Measurements from ENCODE around the gene ATP11A.

The ATP11A gene

DNA sequence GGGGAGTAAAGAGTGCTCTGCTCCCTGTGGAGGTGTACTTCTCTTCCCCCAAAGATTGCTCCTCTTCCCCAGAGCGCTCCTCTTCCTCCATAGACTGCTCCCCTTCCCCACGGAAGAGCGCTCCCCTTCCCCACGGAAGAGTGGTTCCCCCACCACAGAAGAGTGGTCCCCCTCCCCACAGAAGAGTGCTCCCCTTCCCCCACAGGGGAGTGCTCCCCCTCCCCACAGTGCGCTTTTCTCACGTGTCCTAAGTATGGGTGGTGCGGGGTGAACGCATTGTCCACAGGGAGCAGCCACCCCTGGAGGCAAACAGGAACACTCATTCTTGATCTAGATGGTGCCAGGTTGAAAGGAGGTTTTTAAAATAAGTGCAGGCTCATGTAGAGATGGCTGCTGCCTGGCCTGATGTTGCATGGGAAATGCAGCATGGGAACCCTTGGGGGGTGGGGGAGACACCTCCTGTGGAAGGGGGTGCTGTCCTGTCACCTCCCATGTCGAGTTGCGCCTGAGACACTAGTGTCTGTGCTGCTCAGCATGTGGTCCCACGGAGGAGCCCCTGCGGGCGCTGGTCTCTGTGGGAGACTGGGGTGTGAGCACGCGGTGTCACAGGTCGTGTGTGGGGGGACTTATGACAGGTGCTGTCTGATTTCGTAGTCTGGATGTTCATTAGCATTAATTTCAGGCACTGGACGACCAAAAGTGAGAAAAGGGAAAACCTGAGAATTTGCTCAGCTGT lies 52.2 kb downstream of the ATP11A start:
- no peak for DNase-seq (ENCODE audit: low read depth)

DNA sequence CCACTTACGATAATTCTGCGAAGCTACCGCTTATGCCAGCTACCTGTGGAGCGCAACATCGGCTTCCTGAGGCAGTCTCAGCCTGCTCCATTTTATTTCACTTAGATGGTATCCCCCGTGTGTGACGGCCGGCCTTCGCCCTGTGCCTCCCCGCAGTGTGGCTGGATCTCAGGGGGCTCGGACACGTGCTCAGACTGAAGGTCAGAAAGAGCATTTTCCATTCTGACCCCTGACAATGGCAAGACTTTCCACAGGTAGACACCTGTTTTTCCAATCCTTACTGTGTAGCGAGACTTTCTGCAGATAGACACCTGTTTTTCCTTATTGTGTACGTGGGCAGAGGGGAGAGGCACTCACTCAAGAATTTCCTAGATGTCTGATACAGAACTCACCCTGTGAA lies 52.7 kb downstream of the ATP11A start:
- no peak for DNase-seq (ENCODE audit: low read depth)

DNA sequence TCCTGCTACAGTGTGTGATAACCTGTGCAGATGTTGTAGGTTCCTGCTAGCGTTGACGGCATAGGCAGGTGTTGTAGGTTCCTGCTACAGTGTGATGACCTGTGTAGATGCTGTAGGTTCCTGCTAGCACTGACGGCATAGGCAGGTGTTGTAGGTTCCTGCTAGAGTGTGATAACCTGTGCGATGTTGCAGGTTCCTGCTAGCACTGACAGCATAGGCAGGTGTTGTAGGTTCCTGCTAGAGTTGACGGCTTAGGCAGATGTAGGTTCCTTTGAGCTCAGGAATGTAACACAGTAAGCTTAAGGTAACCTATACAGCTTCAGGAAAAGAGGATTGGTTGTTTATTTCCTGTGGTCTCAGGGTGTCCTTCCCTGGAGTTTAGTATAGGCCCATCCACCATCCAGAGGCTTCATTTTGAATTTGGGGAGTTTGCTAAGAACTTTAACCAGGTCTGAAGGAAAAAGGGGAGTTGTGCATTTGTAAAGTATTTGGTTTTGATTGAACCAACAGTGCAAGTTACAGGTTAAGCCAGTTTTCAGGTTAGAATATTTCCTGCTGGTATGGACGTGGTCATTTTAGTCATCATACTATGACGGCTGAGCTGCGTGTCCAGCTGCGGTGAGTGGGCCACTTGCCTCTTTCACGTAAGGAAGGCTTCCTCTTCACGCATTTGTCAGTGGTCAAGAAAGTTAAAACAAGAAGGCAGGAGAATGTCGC lies 53.8 kb downstream of the ATP11A start:
- DNase-seq (ENCODE audit: low read depth): no peak

DNA sequence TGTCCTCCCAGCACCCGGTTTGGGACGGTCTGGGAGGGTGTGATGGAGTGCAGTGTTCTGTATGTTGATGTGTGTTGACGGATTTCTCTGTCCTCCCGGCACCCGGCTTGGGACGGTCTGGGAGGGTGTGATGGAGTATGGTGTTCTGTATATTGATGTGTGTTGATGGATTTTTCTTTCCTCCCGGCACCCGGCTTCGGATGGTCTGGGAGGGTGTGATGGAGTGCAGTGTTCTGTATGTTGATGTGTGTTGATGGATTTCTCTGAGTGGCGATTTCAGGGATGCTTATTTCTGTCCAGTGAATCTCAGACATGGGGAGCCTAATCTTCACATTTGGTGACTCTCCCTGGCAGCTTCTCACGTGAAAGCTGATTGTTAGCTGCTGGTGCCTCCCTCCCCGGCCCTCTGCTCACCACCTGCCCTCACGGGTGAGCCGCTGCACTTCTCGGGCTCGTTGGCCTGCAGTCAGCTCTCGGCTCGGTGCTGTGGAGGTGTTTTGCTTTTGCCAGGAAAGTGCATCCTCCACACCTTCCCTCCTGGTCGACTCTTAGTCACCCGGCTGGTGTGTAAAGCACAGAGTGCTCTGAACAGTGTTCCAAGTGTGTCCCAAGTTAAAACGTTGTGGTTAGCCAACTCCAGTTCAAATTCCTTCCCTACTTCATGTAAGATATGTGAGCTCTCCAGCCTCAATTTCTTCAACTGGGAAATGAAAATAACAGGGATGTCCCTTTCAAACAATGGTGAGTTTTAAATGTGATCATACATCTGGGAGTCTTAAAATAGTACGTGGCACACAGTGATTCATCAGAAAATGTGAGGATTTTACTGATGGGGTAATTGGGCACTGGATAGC lies 54.6 kb downstream of the ATP11A start:
- DNase-seq (ENCODE audit: low read depth): no peak

DNA sequence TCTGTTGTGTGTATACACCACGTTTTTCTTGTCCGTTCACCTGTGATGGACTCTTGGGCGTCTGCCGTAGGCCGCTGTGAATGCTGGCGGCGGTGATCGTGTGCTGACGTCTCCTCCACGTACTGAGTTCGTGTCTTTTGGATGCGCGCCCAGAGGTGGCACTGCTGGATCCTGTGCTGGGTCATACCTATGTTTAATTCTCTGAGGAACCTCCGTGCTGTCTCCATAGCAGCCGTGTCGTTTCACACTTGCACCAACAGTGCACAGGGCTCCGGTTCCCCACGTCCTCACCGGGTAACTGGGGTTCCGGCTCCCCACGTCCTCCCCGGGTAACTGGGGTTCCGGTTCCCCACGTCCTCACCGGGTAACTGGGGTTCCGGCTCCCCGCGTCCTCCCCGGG lies 56.2 kb downstream of the ATP11A start:
- no peak for DNase-seq (ENCODE audit: low read depth)

DNA sequence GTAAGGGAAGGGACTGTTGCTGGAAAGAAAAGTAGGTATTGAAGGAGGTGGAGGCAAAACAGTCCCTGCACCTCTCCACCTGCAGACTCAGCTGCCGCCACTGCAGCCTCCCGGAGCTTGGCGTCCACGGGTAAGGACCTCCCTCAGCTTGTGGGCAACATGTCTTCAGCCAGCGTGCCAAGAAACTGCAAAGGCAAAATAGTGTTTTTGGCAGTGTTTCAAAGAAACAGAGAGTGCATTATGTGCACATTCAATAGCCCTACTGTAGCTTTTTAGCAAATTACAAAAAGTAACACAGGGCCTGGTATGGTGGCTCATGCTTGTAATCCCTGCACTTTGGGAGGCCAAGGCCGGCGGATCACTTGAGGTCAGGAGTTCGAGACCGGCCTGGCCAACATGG lies 57.4 kb downstream of the ATP11A start:
- no peak for DNase-seq (ENCODE audit: low read depth)

DNA sequence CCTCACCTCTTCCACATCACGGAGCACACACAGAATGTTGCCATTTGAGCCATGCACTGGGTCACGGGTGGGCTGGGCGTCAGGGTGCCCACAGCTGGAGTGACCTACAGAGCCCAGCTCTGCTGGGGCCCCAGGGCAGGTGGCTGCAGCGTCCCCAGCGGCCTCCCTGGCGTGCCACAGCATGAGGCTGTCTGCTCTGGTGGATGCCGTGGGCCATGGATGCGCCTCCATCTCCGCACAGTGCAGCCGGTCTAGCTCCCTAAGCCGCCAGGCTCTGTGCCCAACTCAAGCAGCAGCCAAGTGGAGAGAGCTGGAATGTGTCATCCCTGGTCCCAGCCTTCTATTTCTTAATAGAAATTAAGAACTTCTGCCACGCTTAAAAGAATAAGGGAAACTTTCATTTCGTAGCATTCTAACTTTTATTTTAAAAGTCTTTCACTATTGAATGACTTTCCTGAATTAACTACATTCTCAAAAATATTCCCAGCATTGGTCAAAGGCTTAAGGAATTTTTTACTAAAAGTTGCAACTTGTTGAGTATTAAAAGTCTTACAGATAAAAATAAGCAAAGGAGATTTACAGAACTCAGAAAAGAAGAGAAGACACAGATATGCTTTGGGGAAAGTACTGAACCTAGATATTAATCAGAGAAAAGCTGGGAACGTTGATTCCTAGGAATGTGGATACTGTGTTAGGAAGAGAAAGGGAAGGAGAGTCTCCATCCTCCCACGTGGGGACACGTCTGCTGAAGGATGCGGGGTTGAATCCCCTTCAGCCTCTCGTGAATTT lies 59.3 kb downstream of the ATP11A start:
- no peak for DNase-seq (ENCODE audit: low read depth)

DNA sequence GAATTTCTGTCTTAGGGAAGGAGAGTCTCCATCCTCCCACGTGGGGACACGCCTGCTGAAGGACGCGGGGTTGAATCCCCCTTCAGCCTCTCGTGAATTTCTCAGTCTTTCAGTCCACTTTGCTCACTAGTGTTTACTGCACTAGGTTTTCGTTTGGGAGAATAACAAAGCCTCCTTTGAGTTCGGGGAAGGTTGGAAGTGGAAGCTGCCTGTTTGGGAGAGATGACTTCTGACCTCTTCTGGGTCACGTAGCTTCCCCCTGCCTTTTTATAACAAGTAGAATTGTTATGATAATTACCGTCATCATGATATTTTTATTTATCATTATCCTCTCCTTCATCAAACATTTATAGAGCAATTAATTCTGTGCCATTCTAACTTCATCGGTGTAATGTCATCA lies 60.7 kb downstream of the ATP11A start:
- DNase-seq (ENCODE audit: low read depth): no peak

DNA sequence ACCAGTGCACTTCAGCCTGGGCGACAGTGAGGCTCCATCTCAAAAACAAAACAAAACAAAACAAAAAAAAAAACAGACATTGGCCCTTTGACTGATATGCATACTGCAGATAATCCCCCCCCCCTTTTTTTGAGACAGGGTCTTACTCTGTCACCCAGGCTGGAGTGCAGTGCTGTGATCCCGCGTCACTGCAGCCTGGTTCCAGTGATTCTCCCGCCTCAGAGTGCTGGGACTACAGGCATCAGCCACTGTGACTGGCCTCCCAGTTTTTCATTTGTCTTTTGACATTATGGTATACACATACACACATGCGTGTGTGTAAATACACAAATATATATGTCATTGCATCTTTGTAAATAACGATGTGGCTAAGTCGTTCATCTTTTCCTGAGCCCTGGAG lies 61.8 kb downstream of the ATP11A start:
- DNase-seq (ENCODE audit: low read depth): no peak

DNA sequence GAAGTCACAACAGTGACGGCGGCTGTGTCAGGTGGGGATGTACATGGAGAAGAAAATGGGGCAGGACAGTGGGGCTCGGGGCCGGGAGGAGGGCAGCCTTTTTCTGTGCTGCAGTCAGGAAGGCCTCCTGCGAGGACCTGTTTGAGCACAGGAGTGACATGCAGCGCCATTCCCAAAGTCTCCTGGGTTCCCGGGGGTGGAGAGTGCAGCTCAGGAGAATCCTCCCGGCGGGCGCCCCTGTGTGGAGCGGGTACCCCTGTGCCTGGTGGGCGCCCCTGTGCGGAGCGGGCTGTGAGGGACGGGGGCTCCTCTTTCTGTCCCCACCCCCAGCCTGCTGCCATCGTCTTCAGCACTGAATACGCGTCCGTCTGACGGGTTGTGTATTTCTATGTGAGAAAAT lies 62.4 kb downstream of the ATP11A start:
- no peak for DNase-seq (ENCODE audit: low read depth)

DNA sequence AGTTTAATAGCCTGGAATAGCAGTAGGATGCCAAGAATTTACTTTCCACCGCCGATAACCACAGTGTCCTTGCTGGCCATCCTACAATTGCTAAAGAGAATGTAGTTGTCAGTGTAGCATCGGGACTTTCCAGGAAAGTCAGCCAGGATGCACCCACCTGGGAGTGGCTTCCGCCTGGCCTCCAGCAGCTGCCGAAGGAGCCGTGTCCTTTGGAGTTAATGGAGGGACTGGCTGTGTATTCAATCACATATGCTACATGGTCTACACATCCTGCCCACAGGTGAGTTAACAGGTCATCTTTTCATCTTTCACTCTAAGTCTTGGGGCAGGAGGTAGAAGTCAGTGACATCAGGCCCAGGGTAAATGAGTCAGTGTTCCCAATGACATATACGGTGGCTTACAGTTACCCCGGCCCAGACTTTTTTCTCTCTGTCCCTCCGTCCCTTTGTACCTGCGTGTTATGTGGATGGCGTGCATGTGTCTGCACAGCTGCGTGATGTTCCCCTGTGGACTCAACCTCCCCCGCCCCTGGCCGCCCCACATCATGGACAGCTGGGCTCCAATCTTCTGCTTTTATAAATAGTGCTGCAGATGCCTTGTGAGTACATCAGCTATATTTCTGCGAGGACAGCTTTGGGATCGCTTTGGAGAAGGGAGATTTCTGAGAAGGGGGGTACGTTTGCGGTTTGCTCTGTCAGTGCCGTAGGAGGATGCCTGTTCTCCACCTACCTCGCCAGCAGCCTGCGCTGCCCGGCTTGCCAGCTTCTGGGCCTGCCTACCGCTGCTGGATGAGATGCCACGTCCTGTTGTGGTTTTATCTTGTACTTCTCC lies 63.1 kb downstream of the ATP11A start:
- no peak for DNase-seq (ENCODE audit: low read depth)

DNA sequence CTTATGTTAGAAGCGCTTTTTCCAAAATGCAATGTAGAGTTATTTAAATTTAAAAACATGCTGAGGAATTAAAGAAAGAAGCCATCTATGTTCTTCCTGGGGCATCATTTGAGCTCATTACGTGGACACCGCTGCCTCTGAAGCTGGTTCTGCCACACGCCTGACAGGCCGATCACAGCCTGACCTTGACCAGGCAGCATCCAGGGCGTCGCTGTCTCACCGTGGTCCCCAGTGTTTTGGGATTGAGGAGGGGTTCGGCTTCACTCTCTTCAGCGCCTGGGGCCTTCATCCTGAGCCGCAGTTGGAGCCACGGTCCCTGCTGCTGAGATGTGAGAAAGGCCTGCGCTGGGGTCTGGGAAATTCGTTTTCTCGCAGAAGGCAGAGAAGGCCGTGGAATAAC lies 64.0 kb downstream of the ATP11A start:
- DNase-seq (ENCODE audit: low read depth): no peak

DNA sequence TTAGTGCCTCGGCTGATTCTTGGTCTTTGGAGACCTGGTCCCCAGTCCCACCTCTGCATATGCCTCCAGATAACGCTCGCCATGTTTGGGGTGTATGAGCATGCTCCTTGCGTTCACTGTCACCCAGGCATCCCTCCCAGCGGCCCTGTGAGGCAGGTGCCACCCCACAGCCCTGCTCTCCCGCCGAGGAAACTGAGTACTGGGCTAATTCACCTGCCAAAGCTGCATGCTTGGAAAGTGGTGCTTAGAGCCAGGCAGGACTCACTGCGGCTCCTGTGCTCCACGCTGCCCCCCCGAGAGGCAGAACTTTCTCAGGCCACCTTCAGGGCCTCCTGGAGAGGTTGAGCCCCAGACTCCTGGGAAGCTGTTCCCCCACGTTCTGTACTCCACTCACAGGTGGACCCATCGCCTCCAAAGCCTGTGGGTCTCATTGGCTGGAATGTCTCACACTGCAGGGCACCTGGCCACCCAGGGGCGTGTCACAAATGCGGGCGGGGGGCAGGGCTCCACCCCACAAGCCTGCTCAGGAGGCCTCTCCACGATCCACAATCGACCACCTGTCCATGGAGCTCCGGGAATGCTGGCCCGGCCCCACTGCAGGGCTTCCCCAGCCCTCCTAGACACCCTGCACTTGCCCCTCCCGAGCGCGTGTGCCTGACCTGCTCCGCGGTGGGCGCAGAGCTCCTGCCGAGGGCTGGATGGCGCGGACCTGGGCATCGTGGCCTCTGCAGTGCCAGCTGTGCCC lies 64.6 kb downstream of the ATP11A start:
- no peak for DNase-seq (ENCODE audit: low read depth)

DNA sequence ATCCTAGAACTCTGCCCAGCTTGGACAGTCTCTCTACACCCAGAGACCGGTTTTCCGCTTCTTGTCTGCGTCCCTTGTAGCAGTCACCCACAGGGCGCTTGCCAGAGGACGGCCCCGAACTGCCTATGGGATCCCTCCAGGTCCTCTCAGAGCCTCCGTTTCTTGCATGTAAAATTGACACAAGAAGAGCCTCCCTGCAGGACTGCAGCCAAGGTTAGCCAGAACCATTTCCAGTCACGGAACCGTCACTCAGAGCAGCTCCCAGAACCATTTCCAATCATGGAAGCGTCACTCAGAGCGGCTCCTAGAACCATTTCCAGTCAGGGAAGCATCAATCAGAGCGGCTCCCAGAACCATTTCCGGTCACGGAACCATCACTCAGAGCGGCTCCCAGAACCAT lies 65.5 kb downstream of the ATP11A start:
- DNase-seq (ENCODE audit: low read depth): no peak

DNA sequence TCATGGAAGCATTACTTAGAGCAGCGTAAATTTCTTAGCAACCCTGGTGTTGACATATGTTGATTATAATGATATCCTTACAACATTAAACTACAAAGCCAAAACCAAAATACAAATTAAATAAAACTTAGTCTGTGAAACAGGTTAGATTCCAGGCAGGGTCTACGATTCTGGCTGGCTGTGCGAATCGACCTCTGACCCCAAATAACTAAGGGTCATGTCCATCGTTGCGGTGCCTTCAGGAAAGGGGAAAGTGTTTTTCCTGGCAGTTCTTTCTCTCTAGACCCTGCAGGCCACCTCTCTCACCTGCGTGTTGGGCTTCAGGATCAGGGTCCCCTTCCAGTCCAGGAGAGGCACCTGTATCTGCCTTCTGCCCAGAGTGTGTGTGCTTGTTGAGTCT lies 66.2 kb downstream of the ATP11A start:
- no peak for DNase-seq (ENCODE audit: low read depth)

DNA sequence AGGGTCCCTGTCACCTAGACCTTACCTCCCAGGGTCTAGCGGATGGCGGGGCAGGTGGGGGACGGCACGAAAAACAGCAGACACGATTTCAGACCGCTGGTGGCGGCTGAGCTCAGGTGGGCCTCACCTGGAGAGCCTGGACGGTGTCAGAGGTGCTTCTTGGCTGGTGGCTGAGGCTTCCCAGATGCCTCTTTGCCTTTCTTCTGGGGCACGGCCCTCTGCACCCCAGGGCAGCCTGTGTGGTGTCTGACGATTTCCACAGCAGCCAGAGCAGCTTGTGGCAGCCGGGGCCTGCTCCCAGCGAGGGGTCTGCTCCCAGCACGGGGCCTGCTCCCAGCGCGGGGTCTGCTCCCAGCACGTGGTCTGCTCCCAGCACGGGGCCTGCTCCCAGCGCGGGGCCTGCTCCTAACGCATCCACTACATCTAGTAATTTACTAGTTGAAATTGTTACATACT lies 66.7 kb downstream of the ATP11A start:
- no peak for DNase-seq (ENCODE audit: low read depth)

DNA sequence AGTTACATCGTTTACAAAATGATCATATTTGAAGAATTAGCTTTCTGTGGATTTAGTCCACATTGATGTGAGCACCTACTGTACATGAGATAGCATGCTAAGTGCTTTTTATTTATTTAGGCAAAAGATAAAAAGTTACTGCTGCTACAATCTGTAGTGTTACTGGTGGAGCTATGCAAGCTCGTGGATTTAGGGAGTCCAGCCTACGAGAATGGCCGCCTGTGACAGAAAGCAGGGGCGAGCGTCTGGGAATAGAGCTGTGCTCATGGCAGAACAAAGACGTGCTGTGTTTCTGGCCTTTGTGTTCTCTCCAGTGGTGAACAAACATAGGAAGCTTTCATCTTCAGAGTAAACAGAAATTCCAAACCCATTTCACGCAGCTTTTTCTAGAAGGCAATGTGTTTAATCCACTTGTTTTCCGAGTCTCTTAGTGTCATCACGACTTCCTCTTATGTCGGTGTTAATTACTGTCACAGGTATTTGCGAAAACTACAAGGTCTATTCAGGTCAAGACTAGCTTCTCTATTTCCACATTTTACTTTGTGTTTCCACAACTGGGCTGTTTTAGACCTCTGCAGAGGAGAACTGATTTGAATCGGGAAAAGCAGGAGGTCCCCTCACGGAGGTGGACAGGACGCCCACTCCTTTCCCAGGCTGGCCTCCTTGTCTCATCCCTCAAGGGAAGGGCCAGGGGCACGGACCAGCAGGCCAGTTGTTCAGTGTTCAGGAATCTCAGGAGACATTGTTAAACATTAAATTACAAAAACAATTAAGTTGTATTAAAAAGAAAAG lies 67.3 kb downstream of the ATP11A start:
- no peak for DNase-seq (ENCODE audit: low read depth)

DNA sequence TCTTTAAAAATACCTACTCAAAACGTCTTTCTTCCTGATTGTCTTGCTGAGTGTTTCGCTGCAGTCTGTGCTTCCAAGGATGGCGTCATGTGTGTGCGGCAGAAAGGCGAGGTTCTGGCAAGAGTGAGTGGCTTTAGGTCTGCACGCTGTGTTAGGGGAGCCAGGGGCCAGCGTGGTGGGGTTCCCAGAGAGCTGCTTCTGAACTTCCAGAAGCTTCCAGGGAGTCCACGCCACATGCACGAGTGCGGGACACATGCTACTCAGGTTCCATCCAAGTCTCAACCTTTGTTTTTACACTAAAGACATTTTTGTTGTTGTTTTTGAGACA lies 67.9 kb downstream of the ATP11A start:
- no peak for DNase-seq (ENCODE audit: low read depth)

DNA sequence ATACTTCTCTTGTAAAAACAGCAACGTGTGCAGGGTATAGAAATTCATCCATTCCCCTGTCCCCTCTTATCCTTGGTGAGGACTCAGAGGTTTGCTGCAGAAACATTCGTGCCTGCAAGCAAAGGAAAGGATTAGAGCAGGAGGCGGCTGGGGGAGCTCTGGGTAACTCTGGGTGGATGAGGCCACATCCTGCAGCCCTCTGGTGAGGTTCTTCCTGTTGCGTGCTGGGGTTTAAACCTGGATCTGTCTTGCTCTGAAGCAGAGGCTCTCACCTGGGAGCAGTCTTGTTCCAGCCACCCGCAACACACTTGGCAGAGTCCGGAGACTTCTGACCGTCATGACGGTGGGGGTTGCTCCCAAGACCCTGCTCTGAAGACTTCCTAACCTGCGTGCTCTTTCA lies 69.2 kb downstream of the ATP11A start:
- no peak for DNase-seq (ENCODE audit: low read depth)

DNA sequence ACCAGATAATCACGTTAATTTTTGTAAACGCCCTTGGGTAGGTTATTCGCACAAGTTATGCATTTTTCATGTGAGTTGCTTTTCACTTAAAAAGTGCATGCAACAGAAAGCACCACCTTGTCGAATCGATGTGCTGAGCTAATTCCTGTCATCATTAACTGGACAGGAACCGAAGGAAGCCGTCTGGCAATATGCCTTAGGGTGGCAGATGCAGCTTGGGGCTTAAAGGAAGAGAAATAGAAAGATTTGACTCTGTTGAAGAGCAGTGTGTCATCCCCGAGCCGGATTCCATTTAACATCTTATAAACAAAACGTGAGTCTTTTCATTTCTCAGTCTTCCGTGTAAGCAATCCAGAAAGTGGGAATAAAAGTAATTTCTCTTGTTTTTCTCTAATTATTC lies 70.0 kb downstream of the ATP11A start:
- no peak for DNase-seq (ENCODE audit: low read depth)

Measured in fibroblast of the conjunctiva (primary cell).